Measurements from ENCODE around the gene MCTP1.

Gene MCTP1

GRCh38 chr5:94945656-94946055 is 339.2 kb downstream of the MCTP1 start:
- DNase-seq (ENCODE audit: low read depth) = no peak

GRCh38 chr5:94944160-94944559 is 340.7 kb downstream of the MCTP1 start:
- DNase-seq (ENCODE audit: low read depth) = no peak

- no peak for DNase-seq (ENCODE audit: low read depth)
These were observed 343.7 kb downstream of the MCTP1 start for GRCh38 chr5:94941122-94941755.

GRCh38 chr5:94932259-94932658 is 352.6 kb downstream of the MCTP1 start:
- DNase-seq (ENCODE audit: low read depth) = no peak

GRCh38 chr5:94928891-94929290 is 356.0 kb downstream of the MCTP1 start:
- no peak for DNase-seq (ENCODE audit: low read depth)

- no peak for DNase-seq (ENCODE audit: low read depth)
These were observed 364.3 kb downstream of the MCTP1 start for GRCh38 chr5:94920570-94920969.

- DNase-seq (ENCODE audit: low read depth) = no peak
These were observed 368.3 kb downstream of the MCTP1 start for GRCh38 chr5:94916619-94917018.

GRCh38 chr5:94911276-94911675 is 373.6 kb downstream of the MCTP1 start:
- no peak for DNase-seq (ENCODE audit: low read depth)

- no peak for DNase-seq (ENCODE audit: low read depth)
These were observed 374.2 kb downstream of the MCTP1 start for GRCh38 chr5:94910721-94911120.

- no peak for DNase-seq (ENCODE audit: low read depth)
These were observed 375.9 kb downstream of the MCTP1 start for GRCh38 chr5:94908889-94909480.

- DNase-seq (ENCODE audit: low read depth) = no peak
These were observed 378.1 kb downstream of the MCTP1 start for GRCh38 chr5:94906750-94907149.

GRCh38 chr5:94903726-94904125 is 381.2 kb downstream of the MCTP1 start:
- DNase-seq (ENCODE audit: low read depth) = no peak

- DNase-seq (ENCODE audit: low read depth) = no peak
These were observed 383.5 kb downstream of the MCTP1 start for GRCh38 chr5:94901191-94901979.

GRCh38 chr5:94900006-94900505 is 384.8 kb downstream of the MCTP1 start:
- DNase-seq (ENCODE audit: low read depth) = no peak

- DNase-seq (ENCODE audit: low read depth) = no peak
These were observed 391.3 kb downstream of the MCTP1 start for GRCh38 chr5:94893412-94894135.

GRCh38 chr5:94891972-94892371 is 392.9 kb downstream of the MCTP1 start:
- no peak for DNase-seq (ENCODE audit: low read depth)

- DNase-seq (ENCODE audit: low read depth) = no peak
These were observed 393.3 kb downstream of the MCTP1 start for GRCh38 chr5:94891565-94891964.

- no peak for DNase-seq (ENCODE audit: low read depth)
These were observed 394.0 kb downstream of the MCTP1 start for GRCh38 chr5:94890907-94891306.

GRCh38 chr5:94888674-94889073 is 396.2 kb downstream of the MCTP1 start:
- no peak for DNase-seq (ENCODE audit: low read depth)

GRCh38 chr5:94885931-94886330 is 399.0 kb downstream of the MCTP1 start:
- DNase-seq (ENCODE audit: low read depth) = no peak

- no peak for DNase-seq (ENCODE audit: low read depth)
These were observed 400.6 kb downstream of the MCTP1 start for GRCh38 chr5:94884311-94884710.

- no peak for DNase-seq (ENCODE audit: low read depth)
These were observed 412.4 kb downstream of the MCTP1 start for GRCh38 chr5:94872526-94872925.

Data from activated T-helper 9 cell treated with anti-CD3 and anti-CD28 coated beads, Interleukin-2, amount 50 U/mL, for 16 hours (primary cell).